Left lung (tissue), 10 donors: Measurements from ENCODE around the gene CACNB4. TPM values are rescaled to one million over a fixed set of nuclear protein-coding genes. Genes with fewer than 3 reads are reported as not detected.

Experiments
- ATAC-seq: fragments of 200-7000 bp; cut with Tn5 transposase; one replicate; pipeline ENCODE4 v1.9.1; 2020; ENCODE audit warnings: moderate library complexity
- DNase-seq, 4 donors: peaks; one replicate each; pipeline ENCODE4 v3.0.0-alpha.2; 2013 to 2020
- H3K27ac ChIP-seq, 2 donors: fragments of 200-600 bp; sonication (generic) in 1 of 2; one replicate each; pipeline versions ENCODE4 v1.5.0 to v1.8.0; 2020 to 2021
- H3K27me3 ChIP-seq, 2 donors: fragments of 200-600 bp; sonication (generic) in 1 of 2; one replicate each; pipeline versions ENCODE4 v1.5.0 to v1.8.0; 2020 to 2021
- H3K36me3 ChIP-seq, 2 donors: fragments of 200-600 bp; sonication (generic) in 1 of 2; one replicate each; pipeline versions ENCODE4 v1.5.0 to v1.8.0; 2020 to 2021
- H3K4me1 ChIP-seq, 2 donors: fragments of 200-600 bp; one replicate each; pipeline ENCODE4 v1.8.0; 2021
- H3K4me3 ChIP-seq, 2 donors: fragments of 200-600 bp; sonication (generic) in 1 of 2; one replicate each; pipeline versions ENCODE4 v1.5.0 to v1.8.0; 2020 to 2021; ENCODE audit warnings: mild to moderate bottlenecking in 1 of 2
- H3K9me3 ChIP-seq, 2 donors: fragments of 200-600 bp; sonication (generic) in 1 of 2; one replicate each; pipeline versions ENCODE4 v1.5.0 to v1.8.0; 2020 to 2021
- intact Hi-C, 2 donors: fragments of 100-400 bp; cut with DNase I; formaldehyde crosslinking; loops; one replicate each; pipeline versions ENCODE4 v1.11.2 to v1.14.2; 2022
- polyA plus RNA-seq, 6 donors: library from polyadenylated mRNA; unstranded; fragments of 120-200 nt; gene quantifications; one replicate each; pipeline ENCODE4 v1.2.1, GENCODE V29; 2013; ENCODE audit not compliant: insufficient read length in 6 of 6
- total RNA-seq, 2 donors: library from RNA; stranded (reverse); fragmentation: NEBNext Ultra II Directional; extraction: Animal tissue kit (Norgen Biotek cat#: 25700); gene quantifications; one replicate each; pipeline ENCODE4 v1.2.1, GENCODE V29; 2021
- TF ChIP-seq, protein P1 (sequence below), 2 donors: fragments of 200-600 bp; sonication (generic) in 1 of 2; IDR thresholded peaks; one replicate each; pipeline versions ENCODE4 v1.5.0 to v1.8.0; 2021; ENCODE audit warnings: antibody characterized with exemption in 2 of 2
- donor health status: DM: no; HTN: yes; CAD: no.
- donor health status: DM: no; HTN: no; CAD: no.

Gene CACNB4
- total and polyA plus RNA-seq, 8 donors: 5.9 to 11.2 (median 8.6) TPM

DNA sequence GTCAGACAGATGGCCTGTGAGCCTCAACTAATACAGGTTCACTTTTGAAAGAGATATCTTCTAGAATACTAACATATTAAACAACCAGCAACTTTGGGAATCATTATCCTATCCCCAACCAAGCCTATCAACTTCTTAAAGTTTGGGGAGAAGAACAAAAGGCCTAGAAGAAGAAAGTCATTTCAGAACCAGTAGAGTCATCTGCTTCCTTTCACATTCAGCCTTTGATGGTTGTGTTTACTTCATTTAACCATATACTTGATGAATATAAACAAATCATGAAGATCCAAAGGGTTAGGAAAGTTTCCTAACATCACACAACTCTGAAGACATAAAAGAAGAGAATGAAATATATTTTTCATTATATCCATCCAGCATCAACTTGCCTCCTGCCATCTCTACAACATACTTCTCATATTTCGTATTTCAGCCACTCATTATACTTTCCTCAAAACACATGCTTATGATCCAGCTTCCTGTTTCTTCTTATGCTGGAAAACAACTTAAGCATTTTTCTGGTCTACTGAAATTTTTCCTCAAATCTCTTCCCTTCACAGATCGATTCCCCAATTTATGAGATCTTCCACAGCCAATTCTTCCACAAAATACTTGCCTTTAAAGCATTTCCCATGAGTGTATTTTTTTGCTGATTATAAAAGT lies 114.3 kb downstream of the CACNB4 start:
- H3K27ac ChIP-seq: no peak overlapping the region
- no peak for DNase-seq

DNA sequence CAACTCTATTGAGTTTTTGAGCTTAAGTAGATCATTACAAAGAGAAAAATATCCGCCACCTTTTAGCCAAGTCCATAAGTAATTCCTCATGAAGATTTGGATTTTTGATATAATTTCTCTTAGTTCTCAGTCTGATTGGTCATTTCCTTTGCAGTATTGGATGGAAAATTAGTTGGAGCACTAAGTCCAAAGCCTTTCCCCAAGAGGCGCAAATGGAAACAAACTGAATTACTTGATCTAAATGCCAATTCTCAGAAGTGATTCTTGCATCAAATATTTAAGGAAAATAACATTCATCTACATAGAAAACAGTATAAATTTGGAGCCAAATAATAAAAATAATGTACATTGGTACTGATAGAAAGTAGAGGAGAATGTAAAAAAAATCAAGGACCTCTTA lies 115.6 kb downstream of the CACNB4 start:
- no peak overlapping the region for H3K27ac ChIP-seq
- intact Hi-C loops: no loop called here
- TF ChIP-seq, protein P1, sequence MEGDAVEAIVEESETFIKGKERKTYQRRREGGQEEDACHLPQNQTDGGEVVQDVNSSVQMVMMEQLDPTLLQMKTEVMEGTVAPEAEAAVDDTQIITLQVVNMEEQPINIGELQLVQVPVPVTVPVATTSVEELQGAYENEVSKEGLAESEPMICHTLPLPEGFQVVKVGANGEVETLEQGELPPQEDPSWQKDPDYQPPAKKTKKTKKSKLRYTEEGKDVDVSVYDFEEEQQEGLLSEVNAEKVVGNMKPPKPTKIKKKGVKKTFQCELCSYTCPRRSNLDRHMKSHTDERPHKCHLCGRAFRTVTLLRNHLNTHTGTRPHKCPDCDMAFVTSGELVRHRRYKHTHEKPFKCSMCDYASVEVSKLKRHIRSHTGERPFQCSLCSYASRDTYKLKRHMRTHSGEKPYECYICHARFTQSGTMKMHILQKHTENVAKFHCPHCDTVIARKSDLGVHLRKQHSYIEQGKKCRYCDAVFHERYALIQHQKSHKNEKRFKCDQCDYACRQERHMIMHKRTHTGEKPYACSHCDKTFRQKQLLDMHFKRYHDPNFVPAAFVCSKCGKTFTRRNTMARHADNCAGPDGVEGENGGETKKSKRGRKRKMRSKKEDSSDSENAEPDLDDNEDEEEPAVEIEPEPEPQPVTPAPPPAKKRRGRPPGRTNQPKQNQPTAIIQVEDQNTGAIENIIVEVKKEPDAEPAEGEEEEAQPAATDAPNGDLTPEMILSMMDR (IDR thresholded peaks at IDR 0.05): no peak
- DNase-seq (no peak), ATAC-seq (no peak)
- no peaks in the 10 kb centered on the region for H3K27me3 ChIP-seq
- no peak overlapping the region for H3K4me3 ChIP-seq
- no peaks in the 10 kb centered on the region for H3K36me3 ChIP-seq
- no peaks in the 10 kb centered on the region for H3K9me3 ChIP-seq
- no peaks in the 10 kb centered on the region for H3K4me1 ChIP-seq

More for the DNA sequence above, 114.3 kb downstream of the CACNB4 start:
- intact Hi-C loops: no loop called here
- Histone ChIP-seq H3K36me3 (no peaks in the 10 kb centered on the region), H3K4me1 (no peaks in the 10 kb centered on the region), H3K27me3 (no peaks in the 10 kb centered on the region), H3K4me3 (no peak overlapping the region), H3K9me3 (no peaks in the 10 kb centered on the region)
- no peak for ATAC-seq
- TF ChIP-seq, protein P1 (IDR thresholded peaks at IDR 0.05): no peak

GRCh38 chr2:151981886-151982285 lies 117.0 kb downstream of the CACNB4 start:
- H3K4me3 ChIP-seq: no peak overlapping the region
- H3K27me3 ChIP-seq: no peaks in the 10 kb centered on the region
- H3K36me3 ChIP-seq: no peaks in the 10 kb centered on the region
- ATAC-seq (no peak), DNase-seq (no peak)
- intact Hi-C loops: no loop called here
- H3K27ac ChIP-seq: no peak overlapping the region
- H3K4me1 ChIP-seq: no peaks in the 10 kb centered on the region
- TF ChIP-seq, protein P1 (IDR thresholded peaks at IDR 0.05): no peak
- no peaks in the 10 kb centered on the region for H3K9me3 ChIP-seq

- Histone ChIP-seq H3K27ac (no peak overlapping the region), H3K4me3 (no peak overlapping the region), H3K36me3 (no peaks in the 10 kb centered on the region), H3K4me1 (no peaks in the 10 kb centered on the region), H3K27me3 (no peaks in the 10 kb centered on the region), H3K9me3 (no peaks in the 10 kb centered on the region)
- TF ChIP-seq, protein P1 (IDR thresholded peaks at IDR 0.05): no peak
- ATAC-seq: no peak
- DNase-seq: no peak
- intact Hi-C loops: no loop called here
Observed at GRCh38 chr2:151979694-151980093, 119.2 kb downstream of the CACNB4 start.

DNA sequence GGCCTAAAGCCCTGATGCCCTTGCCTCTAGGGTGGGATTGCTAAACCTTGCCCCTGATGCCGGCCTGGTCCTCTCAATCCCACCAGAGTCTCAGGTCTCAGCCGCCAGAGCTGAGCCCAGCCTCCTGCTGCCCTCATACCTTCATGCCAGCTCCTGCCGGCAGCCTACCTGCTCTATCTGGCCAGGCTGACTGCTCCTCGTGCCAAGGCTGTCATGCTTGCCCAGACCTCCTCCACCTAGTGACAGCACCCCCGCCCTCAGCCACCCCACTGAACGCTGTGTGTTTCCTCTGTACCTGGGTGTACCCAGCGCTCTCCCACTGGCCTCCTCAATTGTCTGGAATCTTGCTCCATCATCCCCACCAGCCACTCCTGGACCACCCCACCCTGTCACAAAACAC lies 120.1 kb downstream of the CACNB4 start:
- DNase-seq (no peak), ATAC-seq (no peak)
- Histone ChIP-seq H3K9me3 (no peaks in the 10 kb centered on the region), H3K4me1 (no peaks in the 10 kb centered on the region), H3K4me3 (no peak overlapping the region), H3K27me3 (no peaks in the 10 kb centered on the region), H3K36me3 (no peaks in the 10 kb centered on the region), H3K27ac (no peak overlapping the region)
- intact Hi-C loops: no loop called here
- TF ChIP-seq, protein P1 (IDR thresholded peaks at IDR 0.05): no peak
